GM12892 (cell line): ENCODE measurements around the gene PALLD.

Experiments used
- POLR2A ChIP-seq: IDR thresholded peaks from 2 replicates; pipeline ENCODE4 v1.6.1; 2011; ENCODE audit warnings: low read depth, low read length, control low read depth
- POLR2AphosphoS5 ChIP-seq: IDR thresholded peaks from 2 replicates; pipeline ENCODE4 v1.6.1; 2011; ENCODE audit warnings: low read depth, low read length, control low read depth
- TAF1 ChIP-seq: IDR thresholded peaks from 2 replicates; pipeline ENCODE4 v1.6.1; 2011; ENCODE audit warnings: low read depth, mild to moderate bottlenecking, control low read depth, low read length, borderline replicate concordance

DNA sequence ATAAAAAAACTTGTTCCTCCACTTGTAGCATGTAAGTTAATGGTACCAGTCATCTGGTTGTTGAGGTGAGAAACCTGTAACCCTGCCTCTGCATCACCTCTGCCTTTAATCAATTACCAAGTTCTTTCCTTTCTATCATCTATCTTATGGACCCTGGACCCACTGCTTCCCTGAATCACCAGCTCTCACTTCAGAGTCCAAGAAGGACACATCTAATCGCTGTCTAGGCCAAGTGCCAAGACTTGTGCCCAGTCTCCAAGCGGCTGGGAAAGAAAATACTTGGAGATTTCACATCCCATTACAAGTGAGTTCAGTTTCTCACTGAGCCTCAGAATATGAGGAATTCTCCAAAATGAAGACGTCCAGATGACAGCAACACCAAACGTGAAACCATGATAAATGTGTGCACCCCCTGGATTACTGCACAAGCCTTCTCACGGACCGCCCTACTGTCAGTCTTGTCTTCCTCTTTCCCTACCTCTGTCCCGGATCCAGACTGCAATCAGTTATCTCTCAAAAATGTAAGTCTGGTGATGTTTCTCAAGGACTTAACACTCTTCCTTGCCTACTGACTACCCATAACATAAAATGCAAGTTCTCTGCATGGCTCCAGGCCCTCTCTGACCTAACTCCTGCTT, 10.4 kb downstream of the PALLD start:
- TF ChIP-seq POLR2A (no peak), POLR2AphosphoS5 (no peak), TAF1 (no peak)
